HepG2 (cell line): ENCODE measurements around the gene SAMD15. TPM values are rescaled to one million over a fixed set of nuclear protein-coding genes. Genes with fewer than 3 reads are reported as not detected.
A peak's percentile ranks its signal among the peaks of the same experiment; 100 is the strongest.

Experiments
- BORCS8-MEF2B ChIP-seq: sonication (generic); formaldehyde crosslinking; IDR thresholded peaks from 2 replicates; pipeline ENCODE4 v1.8.0; 2022; ENCODE audit warnings: mild to moderate bottlenecking, missing genetic modification reagents
- HDAC2 ChIP-seq: sonication (generic); formaldehyde crosslinking; IDR thresholded peaks from 2 replicates; pipeline ENCODE4 v1.4.0; 2020; ENCODE audit warnings: missing genetic modification reagents
- HOXA9 ChIP-seq: sonication (generic); formaldehyde crosslinking; IDR thresholded peaks from 2 replicates; pipeline ENCODE4 v1.8.1; 2022; ENCODE audit warnings: missing genetic modification reagents, mild to moderate bottlenecking, moderate library complexity, borderline replicate concordance
- NONO ChIP-seq, 2 experiments: fragments of 450-650 bp in 1 of 2; sonication (generic) in 1 of 2; formaldehyde crosslinking in 1 of 2; IDR thresholded peaks in 1 of 2; conservative IDR thresholded peaks in 1 of 2; 2 replicates each; pipeline versions ENCODE4 v1.6.1 to v1.8.0; 2017 to 2022; ENCODE audit warnings: mild to moderate bottlenecking in 1 of 2, missing genetic modification reagents in 1 of 2, moderate library complexity in 1 of 2
- NR2C2 ChIP-seq: sonication (generic); formaldehyde crosslinking; IDR thresholded peaks from 2 replicates; pipeline ENCODE4 v1.4.0; 2020; ENCODE audit warnings: missing genetic modification reagents, mild to moderate bottlenecking, moderate library complexity, borderline replicate concordance
- PBX3 ChIP-seq: sonication (generic); formaldehyde crosslinking; IDR thresholded peaks from 2 replicates; pipeline ENCODE4 v1.8.1; 2023; ENCODE audit warnings: missing genetic modification reagents, inconsistent platforms, borderline replicate concordance
- RFX1 ChIP-seq: fragments of 450-650 bp; IDR thresholded peaks from 2 replicates; pipeline ENCODE4 v1.6.1; 2017
- SETDB1 ChIP-seq: sonication (generic); formaldehyde crosslinking; IDR thresholded peaks from 2 replicates; pipeline ENCODE4 v1.5.1; 2020; ENCODE audit warnings: missing genetic modification reagents, mild to moderate bottlenecking, borderline replicate concordance
- YEATS4 ChIP-seq: sonication (generic); formaldehyde crosslinking; IDR thresholded peaks from 2 replicates; pipeline ENCODE4 v1.4.0; 2020; ENCODE audit warnings: missing genetic modification reagents, borderline replicate concordance
- ZBTB40 ChIP-seq, 2 experiments: fragments of 450-650 bp in 1 of 2; sonication (generic) in 1 of 2; formaldehyde crosslinking in 1 of 2; IDR thresholded peaks; 2 replicates each; pipeline versions ENCODE4 v1.6.1 to v1.8.0; 2016 to 2022; ENCODE audit warnings: antibody characterized with exemption in 1 of 2, mild to moderate bottlenecking in 1 of 2, missing genetic modification reagents in 1 of 2
- ZFY ChIP-seq: sonication (generic); formaldehyde crosslinking; IDR thresholded peaks from 2 replicates; pipeline ENCODE4 v1.4.0; 2020; ENCODE audit warnings: missing genetic modification reagents
- ZNF335 ChIP-seq: sonication (generic); formaldehyde crosslinking; IDR thresholded peaks from 2 replicates; pipeline ENCODE4 v1.4.0; 2020; ENCODE audit warnings: missing genetic modification reagents
- ZNF614 ChIP-seq: IDR thresholded peaks from 2 replicates; pipeline ENCODE4 v1.6.1; 2018; ENCODE audit warnings: missing biosample characterization, missing genetic modification reagents, inconsistent platforms, borderline replicate concordance
- ZNF790 ChIP-seq: sonication (generic); formaldehyde crosslinking; IDR thresholded peaks from 2 replicates; pipeline ENCODE4 v1.8.0; 2022; ENCODE audit warnings: missing genetic modification reagents, mild to moderate bottlenecking, borderline replicate concordance
- polyA plus RNA-seq, 8 experiments: library from polyadenylated mRNA; depleted of rRNA in 3 of 8; stranded (reverse) in 7 of 8; unstranded in 1 of 8; fragments of >200 nt; fragmentation: Illumina TruSeq in 4 of 8; extraction: Trizol in 4 of 8; gene quantifications; 2 replicates each; pipeline versions ENCODE4 v1.2.1 to v1.2.3, GENCODE V29; 2011 to 2016; ENCODE audit warnings: low read depth in 4 of 8, missing spikeins in 1 of 8, mixed read lengths in 1 of 8; ENCODE audit not compliant: insufficient read depth in 1 of 8
- total RNA-seq, 5 experiments: library from RNA; depleted of rRNA; stranded (reverse); fragments of >200 nt; fragmentation: Illumina TruSeq; extraction: Trizol; gene quantifications; 2 replicates each; pipeline ENCODE4 v1.2.3, GENCODE V29; 2016; ENCODE audit warnings: low read depth in 1 of 5
- TF ChIP-seq, protein P1 (sequence below): sonication (generic); formaldehyde crosslinking; IDR thresholded peaks from 2 replicates; pipeline ENCODE4 v1.4.0; 2020; ENCODE audit warnings: missing genetic modification reagents

The SAMD15 gene
- total and polyA plus RNA-seq, 2 of the 13 experiments (the other 11 are each of a cell fraction or from before 2014, with no cell fraction given) = 0.09 to 1.3 TPM

DNA sequence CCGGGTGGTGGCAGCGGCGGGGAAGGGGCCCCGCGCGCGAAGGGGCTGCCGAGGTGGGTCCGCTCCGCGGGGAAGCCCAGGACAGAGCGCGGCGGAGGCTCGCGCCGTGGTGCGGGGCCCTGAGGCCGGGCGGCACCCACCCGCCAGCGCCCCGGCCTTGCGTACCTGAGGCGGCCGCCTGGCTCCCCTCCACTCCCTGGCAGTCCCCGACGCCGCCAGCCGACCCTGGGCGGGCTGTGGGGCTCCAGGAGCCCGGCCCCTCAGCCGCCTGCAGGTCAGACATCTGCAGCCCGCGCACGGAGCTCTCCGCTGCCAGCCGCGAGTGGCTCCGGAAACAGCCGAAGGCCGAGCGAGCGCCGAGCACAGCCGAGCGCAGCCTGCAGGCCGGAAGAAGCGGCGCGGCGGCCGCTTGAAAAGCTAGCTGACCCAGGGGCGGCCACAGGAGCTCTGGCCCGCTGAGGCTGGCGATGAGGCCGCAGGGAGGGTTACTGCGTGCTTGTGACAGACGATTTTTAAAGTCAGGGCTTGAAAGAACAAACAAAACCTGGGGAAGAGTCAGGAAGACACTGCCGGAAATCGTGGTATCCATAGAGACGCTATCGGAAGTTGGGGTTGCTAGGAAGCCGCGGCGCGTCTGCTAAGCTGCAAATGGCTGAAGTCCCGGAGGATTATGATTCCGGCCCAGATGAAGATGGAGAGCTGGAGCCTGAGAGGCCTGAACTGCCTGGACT, at the start of gene SAMD15, which contains the start of gene TMED8 (continued):
- TF ChIP-seq NONO (IDR thresholded peaks at IDR 0.05) (no peak), NONO (CRISPR knock-in tag; conservative IDR thresholded peaks at IDR 0.05) (0 out of 2 replicates have a peak, but pooled peaks have one; percentile 45), YEATS4 (peak; percentile 81; the same call in 1 of the 2 replicates), ZNF790 (no peak), HOXA9 (CRISPR knock-in tag) (no peak), PBX3 (CRISPR knock-in tag) (0 out of 2 replicates have a peak, but pooled peaks have one; percentile 32), ZNF614 (CRISPR knock-in tag) (0 out of 2 replicates have a peak, but pooled peaks have one; percentile 35), RFX1 (peak; percentile 85), BORCS8-MEF2B (CRISPR knock-in tag) (peak; percentile 28; the same call in 1 of the 2 replicates), SETDB1 (CRISPR knock-in tag) (no peak), ZFY (CRISPR knock-in tag) (peak; percentile 90), NR2C2 (CRISPR knock-in tag) (no peak), ZBTB40 (IDR thresholded peaks at IDR 0.05) (peak; percentile 41; the same call in 1 of the 2 replicates), ZBTB40 (CRISPR knock-in tag; IDR thresholded peaks at IDR 0.05) (no peak), ZNF335 (CRISPR knock-in tag) (no peak), HDAC2 (CRISPR knock-in tag) (peak; percentile 25; the same call in 1 of the 2 replicates)
- TF ChIP-seq, protein P1, sequence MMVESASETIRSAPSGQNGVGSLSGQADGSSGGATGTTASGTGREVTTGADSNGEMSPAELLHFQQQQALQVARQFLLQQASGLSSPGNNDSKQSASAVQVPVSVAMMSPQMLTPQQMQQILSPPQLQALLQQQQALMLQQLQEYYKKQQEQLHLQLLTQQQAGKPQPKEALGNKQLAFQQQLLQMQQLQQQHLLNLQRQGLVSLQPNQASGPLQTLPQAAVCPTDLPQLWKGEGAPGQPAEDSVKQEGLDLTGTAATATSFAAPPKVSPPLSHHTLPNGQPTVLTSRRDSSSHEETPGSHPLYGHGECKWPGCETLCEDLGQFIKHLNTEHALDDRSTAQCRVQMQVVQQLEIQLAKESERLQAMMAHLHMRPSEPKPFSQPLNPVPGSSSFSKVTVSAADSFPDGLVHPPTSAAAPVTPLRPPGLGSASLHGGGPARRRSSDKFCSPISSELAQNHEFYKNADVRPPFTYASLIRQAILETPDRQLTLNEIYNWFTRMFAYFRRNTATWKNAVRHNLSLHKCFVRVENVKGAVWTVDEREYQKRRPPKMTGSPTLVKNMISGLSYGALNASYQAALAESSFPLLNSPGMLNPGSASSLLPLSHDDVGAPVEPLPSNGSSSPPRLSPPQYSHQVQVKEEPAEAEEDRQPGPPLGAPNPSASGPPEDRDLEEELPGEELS = no peak; the same call in 1 of the 2 replicates
